Neural progenitor cell (in vitro differentiated cells): ENCODE results near the gene CLDN18. TPM values are rescaled to one million over a fixed set of nuclear protein-coding genes. Genes with fewer than 3 reads are reported as not detected.
A peak's percentile ranks its signal among the peaks of the same experiment; 100 is the strongest.

Experiments used
- DNase-seq: peaks from one replicate; pipeline ENCODE4 v3.0.0-alpha.2; 2016; ENCODE audit warnings: low spot score
- H2AFZ ChIP-seq: fragments of 200-600 bp; sonication (generic); replicated peaks from 2 replicates; pipeline ENCODE4 v1.6.1; 2016; ENCODE audit warnings: antibody characterized with exemption
- H3F3A ChIP-seq: fragments of 200-600 bp; sonication (generic); 2 replicates; pipeline ENCODE4 v1.6.1; 2016; ENCODE audit warnings: antibody characterized with exemption, low read depth
- H3K27ac ChIP-seq: fragments of 200-600 bp; sonication (generic); 2 replicates; pipeline ENCODE4 v1.5.1; 2016; ENCODE audit warnings: mild to moderate bottlenecking
- H3K27me3 ChIP-seq: fragments of 200-600 bp; sonication (generic); 2 replicates; pipeline ENCODE4 v1.6.1; 2016; ENCODE audit warnings: mild to moderate bottlenecking, moderate library complexity
- H3K36me3 ChIP-seq: fragments of 200-600 bp; sonication (generic); 2 replicates; pipeline ENCODE4 v1.5.1; 2016
- H3K4me1 ChIP-seq: fragments of 200-600 bp; sonication (generic); 2 replicates; pipeline ENCODE4 v1.6.1; 2016; ENCODE audit warnings: mixed run types
- H3K4me2 ChIP-seq: fragments of 200-600 bp; sonication (generic); 2 replicates; pipeline ENCODE4 v1.6.1; 2016
- H3K4me3 ChIP-seq: fragments of 200-600 bp; sonication (generic); 2 replicates; pipeline ENCODE4 v1.5.1; 2016
- H3K79me2 ChIP-seq: fragments of 200-600 bp; sonication (generic); 2 replicates; pipeline ENCODE4 v1.6.1; 2016; ENCODE audit warnings: low read depth
- H3K9ac ChIP-seq: fragments of 200-600 bp; sonication (generic); 2 replicates; pipeline ENCODE4 v1.6.1; 2016
- H3K9me3 ChIP-seq: fragments of 200-600 bp; sonication (generic); 2 replicates; pipeline ENCODE4 v1.5.1; 2016; ENCODE audit warnings: low read depth
- H4K20me1 ChIP-seq: fragments of 200-600 bp; sonication (generic); 2 replicates; pipeline ENCODE4 v1.6.1; 2016; ENCODE audit warnings: low read depth
- H3K27ac Mint-ChIP-seq: 3 replicates; pipeline ENCODE4 v1.8.0; 2021; ENCODE audit warnings: mixed read lengths
- H3K27me3 Mint-ChIP-seq: 2 replicates; pipeline ENCODE4 v1.8.0; 2022; ENCODE audit warnings: low read depth, mild to moderate bottlenecking, inconsistent platforms, moderate library complexity, mixed read lengths; ENCODE audit not compliant: insufficient read depth
- H3K36me3 Mint-ChIP-seq: 3 replicates; pipeline ENCODE4 v1.8.0; 2021; ENCODE audit warnings: mixed read lengths
- H3K4me1 Mint-ChIP-seq: 3 replicates; pipeline ENCODE4 v1.8.0; 2021; ENCODE audit warnings: mixed read lengths
- H3K4me3 Mint-ChIP-seq: 3 replicates; pipeline ENCODE4 v1.8.0; 2021; ENCODE audit warnings: mild to moderate bottlenecking, moderate library complexity, mixed read lengths
- H3K9me3 Mint-ChIP-seq: 3 replicates; pipeline ENCODE4 v1.8.0; 2020; ENCODE audit warnings: mixed read lengths
- CTCF ChIP-seq: fragments of 200-600 bp; sonication (generic); IDR thresholded peaks from 2 replicates; pipeline ENCODE4 v1.5.1; 2017; ENCODE audit warnings: antibody characterized with exemption, mild to moderate bottlenecking
- EZH2 ChIP-seq: fragments of 200-600 bp; sonication (generic); IDR thresholded peaks from 2 replicates; pipeline ENCODE4 v1.6.1; 2017; ENCODE audit warnings: antibody characterized with exemption, mild to moderate bottlenecking, moderate library complexity
- EZH2phosphoT487 ChIP-seq: fragments of 200-600 bp; sonication (generic); IDR thresholded peaks from 2 replicates; pipeline ENCODE4 v1.6.1; 2017; ENCODE audit warnings: antibody characterized with exemption
- total RNA-seq: library from RNA; depleted of rRNA; stranded (reverse); fragments of >200 nt; gene quantifications from 2 replicates; pipeline ENCODE4 v1.2.3, GENCODE V29; 2015; ENCODE audit warnings: low replicate concordance

Gene CLDN18
- total RNA-seq, 1 donor from 2014 or later = not detected

- peaks cover 11% of the 10 kb centered on the region for H3K9me3 Mint-ChIP-seq
- no peak overlapping the region for H3K4me2 ChIP-seq
These were observed 19.5 kb upstream of the CLDN18 start for GRCh38 chr3:137990427-137990826.

GRCh38 chr3:137992592-137992991 is 17.4 kb upstream of the CLDN18 start:
- Mint-ChIP-seq H3K4me3 (no peak overlapping the region), H3K9me3 (peaks cover 11% of the 10 kb centered on the region), H3K36me3 (no peaks in the 10 kb centered on the region), H3K27me3 (peaks cover 2% of the 10 kb centered on the region), H3K4me1 (no peaks in the 10 kb centered on the region), H3K27ac (no peak overlapping the region)
- Histone ChIP-seq H3K79me2 (no peaks in the 10 kb centered on the region), H3K4me2 (no peak overlapping the region), H2AFZ (no peak overlapping the region), H4K20me1 (no peaks in the 10 kb centered on the region), H3K4me3 (no peak overlapping the region), H3K27me3 (no peaks in the 10 kb centered on the region), H3F3A (no peaks in the 10 kb centered on the region), H3K4me1 (no peaks in the 10 kb centered on the region), H3K36me3 (no peaks in the 10 kb centered on the region), H3K9me3 (peaks cover 10% of the 10 kb centered on the region), H3K9ac (no peak overlapping the region), H3K27ac (no peak overlapping the region)
- no peak for DNase-seq
- TF ChIP-seq EZH2 = no peak
- no peak for TF ChIP-seq EZH2phosphoT487
- no peak for TF ChIP-seq CTCF

More at GRCh38 chr3:137990427-137990826, 19.5 kb upstream of the CLDN18 start:
- no peak overlapping the region for H3K4me3 ChIP-seq
- no peak overlapping the region for H2AFZ ChIP-seq
- no peak for DNase-seq
- Mint-ChIP-seq H3K27me3 (peaks cover 2% of the 10 kb centered on the region), H3K36me3 (no peaks in the 10 kb centered on the region), H3K4me3 (no peak overlapping the region), H3K4me1 (no peaks in the 10 kb centered on the region), H3K27ac (no peak overlapping the region)
- TF ChIP-seq EZH2phosphoT487 = no peak
- TF ChIP-seq CTCF = no peak
- TF ChIP-seq EZH2 = no peak
- no peaks in the 10 kb centered on the region for H3F3A ChIP-seq
- no peak overlapping the region for H3K27ac ChIP-seq
- no peaks in the 10 kb centered on the region for H3K4me1 ChIP-seq
- H4K20me1 ChIP-seq = no peaks in the 10 kb centered on the region
- H3K27me3 ChIP-seq = no peaks in the 10 kb centered on the region
- no peaks in the 10 kb centered on the region for H3K79me2 ChIP-seq
- no peak overlapping the region for H3K9ac ChIP-seq
- H3K36me3 ChIP-seq = no peaks in the 10 kb centered on the region
- peaks cover 10% of the 10 kb centered on the region for H3K9me3 ChIP-seq

- no peaks in the 10 kb centered on the region for H3K36me3 Mint-ChIP-seq
- H3K9me3 Mint-ChIP-seq = peaks cover 11% of the 10 kb centered on the region
- TF ChIP-seq CTCF (no peak), EZH2phosphoT487 (no peak), EZH2 (no peak)
- no peaks in the 10 kb centered on the region for H3K4me1 Mint-ChIP-seq
- Histone ChIP-seq H3K27ac (no peak overlapping the region), H3K36me3 (no peaks in the 10 kb centered on the region), H3F3A (no peaks in the 10 kb centered on the region), H3K79me2 (no peaks in the 10 kb centered on the region), H4K20me1 (no peaks in the 10 kb centered on the region), H3K4me2 (no peak overlapping the region), H3K27me3 (no peaks in the 10 kb centered on the region), H3K4me1 (no peaks in the 10 kb centered on the region), H3K4me3 (no peak overlapping the region), H2AFZ (no peak overlapping the region), H3K9ac (no peak overlapping the region), H3K9me3 (peaks cover 10% of the 10 kb centered on the region)
- H3K27ac Mint-ChIP-seq = peak overlapping the region; percentile 36
- H3K4me3 Mint-ChIP-seq = no peak overlapping the region
- peaks cover 5% of the 10 kb centered on the region for H3K27me3 Mint-ChIP-seq
- no peak for DNase-seq
These were observed 11.6 kb upstream of the CLDN18 start for GRCh38 chr3:137998121-137999042.
